C4-2B (cell line): ENCODE data around the gene COA1.

Source experiments
- CTCF ChIP-seq: fragments of 450-650 bp; conservative IDR thresholded peaks from 2 replicates; pipeline ENCODE4 v1.5.1; 2017; ENCODE audit warnings: mild to moderate bottlenecking
- ZFX ChIP-seq: fragments of 450-650 bp; IDR thresholded peaks from 2 replicates; pipeline ENCODE4 v1.6.1; 2017

GRCh38 chr7:43628431-43628830 lies 100.9 kb downstream of the COA1 start:
- no peak for TF ChIP-seq CTCF
- TF ChIP-seq ZFX, result no peak
